Lung microvascular endothelial cell (primary cell): ENCODE results near the gene RAB23. TPM values are rescaled to one million over a fixed set of nuclear protein-coding genes. Genes with fewer than 3 reads are reported as not detected.
"Not testable (repeated sequence)": the region's sequence is repeated elsewhere in the genome, so short reads cannot be mapped to it uniquely, and the experiment has no call there.

Source experiments
- DNase-seq, 2 donors: peaks; one replicate each; pipeline versions ENCODE4 v3.0.0 to v3.0.0-alpha.2; 2010; ENCODE audit warnings: low read depth in 2 of 2
- total RNA-seq: library from RNA; depleted of rRNA; stranded (reverse); fragments of >200 nt; gene quantifications from 2 replicates; pipeline ENCODE4 v1.2.1, GENCODE V29; 2014

The RAB23 gene
- total RNA-seq, 1 donor from 2014 or later: 3.6 TPM

DNA sequence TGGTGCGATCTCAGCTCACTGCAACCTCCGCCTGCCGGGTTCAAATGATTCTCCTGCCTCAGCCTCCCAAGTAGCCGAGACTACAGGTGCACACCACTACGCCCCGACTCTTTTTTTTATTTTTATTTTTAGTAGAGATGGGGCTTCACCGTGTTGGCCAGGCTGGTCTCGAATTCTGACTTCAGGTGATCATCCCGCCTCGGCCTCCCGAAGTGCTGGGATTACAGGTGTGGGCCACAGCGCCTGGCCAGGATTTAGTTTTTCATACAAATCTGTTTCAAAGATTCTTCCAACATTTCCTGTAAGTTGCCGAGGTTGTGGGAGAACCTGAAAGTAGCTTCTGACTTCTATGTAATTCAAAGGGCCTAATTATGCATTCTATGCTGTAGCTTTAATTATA lies 21.4 kb upstream of the RAB23 start:
- DNase-seq: not testable (repeated sequence)

DNA sequence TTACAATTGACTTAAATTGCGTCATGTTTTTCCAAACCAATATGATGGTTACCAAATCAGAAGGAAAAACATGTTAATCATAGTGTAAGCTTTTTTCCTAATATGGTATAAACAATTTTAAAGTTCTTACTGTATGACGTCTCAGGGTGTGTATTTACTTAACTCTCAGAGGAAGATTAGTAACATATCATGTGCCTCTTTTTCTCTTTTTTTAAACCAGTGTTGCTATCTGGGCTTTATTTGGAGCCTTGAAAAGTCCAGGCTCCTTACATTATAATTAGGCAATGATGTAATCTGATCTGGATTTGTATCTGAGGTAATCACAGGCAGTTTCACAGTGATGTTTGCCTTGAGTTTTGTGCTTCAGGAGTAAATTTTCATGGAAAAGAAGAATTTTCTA lies 20.4 kb upstream of the RAB23 start:
- peak in 1 of 2 donors; percentile 92 for DNase-seq

DNA sequence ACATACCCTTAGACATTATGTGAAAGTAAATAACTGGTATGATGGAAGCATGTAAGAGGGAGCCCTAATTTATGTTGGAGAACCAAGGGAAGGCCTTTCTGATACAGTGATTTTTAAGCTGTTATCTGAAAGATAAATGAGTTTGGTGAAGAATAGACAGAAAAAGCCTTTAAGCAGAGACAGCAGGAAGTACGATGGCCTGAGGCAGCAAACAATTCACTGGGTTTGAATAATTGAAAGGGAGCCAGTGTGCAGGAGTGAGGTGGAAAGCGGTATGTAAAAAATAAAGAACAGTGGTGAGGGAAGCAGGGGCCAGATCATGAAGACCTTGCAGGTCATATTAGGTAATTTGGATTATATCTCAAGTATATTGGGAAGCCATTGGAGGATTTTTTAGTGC lies 4.1 kb upstream of the RAB23 start:
- no peak for DNase-seq

DNA sequence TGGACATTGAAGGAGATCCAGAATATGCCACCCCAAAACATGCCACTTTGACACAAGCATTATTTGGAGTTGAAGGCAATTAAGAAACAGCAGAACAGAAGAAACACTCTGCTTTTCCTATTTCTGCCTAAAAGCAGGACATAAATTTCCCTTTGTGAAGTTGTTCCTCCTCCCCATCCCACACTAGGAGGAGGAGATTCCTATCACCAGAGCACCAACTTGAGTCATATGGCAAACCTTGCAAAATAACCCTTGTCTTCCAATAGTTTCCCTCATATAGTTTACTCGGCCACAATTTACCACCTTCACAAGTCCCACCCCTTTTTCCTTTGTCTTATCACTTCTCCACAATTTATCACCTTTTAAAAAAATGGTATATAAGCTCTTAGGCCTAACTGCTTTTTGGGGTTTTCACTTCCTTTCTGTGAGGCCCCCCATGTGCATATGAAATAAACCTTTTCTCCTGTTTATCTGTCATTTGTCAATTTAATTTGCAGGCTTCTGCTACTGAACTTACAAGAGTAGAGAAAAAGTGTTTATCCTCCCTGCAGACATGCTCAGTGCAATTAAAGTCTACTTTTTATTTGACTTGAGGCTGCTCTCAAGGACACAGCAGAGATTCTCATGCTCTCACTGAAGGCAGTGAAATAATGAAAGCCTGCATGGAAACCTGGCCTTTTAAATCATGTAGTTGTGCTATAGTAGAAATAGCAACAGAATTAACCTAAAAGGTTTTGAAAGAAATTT lies 2.8 kb upstream of the RAB23 start:
- no peak for DNase-seq

DNA sequence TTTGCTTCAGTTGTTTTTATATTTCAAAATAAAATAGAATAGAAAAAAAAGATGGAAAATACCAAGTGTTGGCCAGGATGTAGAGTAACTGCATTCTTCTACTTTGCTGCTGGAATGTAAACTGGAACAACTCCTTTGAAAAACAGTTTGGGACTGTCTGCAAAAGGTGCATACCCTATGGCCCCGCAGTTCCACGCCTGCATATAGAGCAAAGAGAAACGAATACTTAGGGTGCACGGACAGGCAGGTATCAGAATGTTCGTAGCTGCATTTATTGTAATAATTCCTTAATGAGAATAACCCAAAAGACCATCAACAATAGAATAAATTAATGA lies 603 bp upstream of the RAB23 start:
- peak in 1 of 2 donors; percentile 3 for DNase-seq

DNA sequence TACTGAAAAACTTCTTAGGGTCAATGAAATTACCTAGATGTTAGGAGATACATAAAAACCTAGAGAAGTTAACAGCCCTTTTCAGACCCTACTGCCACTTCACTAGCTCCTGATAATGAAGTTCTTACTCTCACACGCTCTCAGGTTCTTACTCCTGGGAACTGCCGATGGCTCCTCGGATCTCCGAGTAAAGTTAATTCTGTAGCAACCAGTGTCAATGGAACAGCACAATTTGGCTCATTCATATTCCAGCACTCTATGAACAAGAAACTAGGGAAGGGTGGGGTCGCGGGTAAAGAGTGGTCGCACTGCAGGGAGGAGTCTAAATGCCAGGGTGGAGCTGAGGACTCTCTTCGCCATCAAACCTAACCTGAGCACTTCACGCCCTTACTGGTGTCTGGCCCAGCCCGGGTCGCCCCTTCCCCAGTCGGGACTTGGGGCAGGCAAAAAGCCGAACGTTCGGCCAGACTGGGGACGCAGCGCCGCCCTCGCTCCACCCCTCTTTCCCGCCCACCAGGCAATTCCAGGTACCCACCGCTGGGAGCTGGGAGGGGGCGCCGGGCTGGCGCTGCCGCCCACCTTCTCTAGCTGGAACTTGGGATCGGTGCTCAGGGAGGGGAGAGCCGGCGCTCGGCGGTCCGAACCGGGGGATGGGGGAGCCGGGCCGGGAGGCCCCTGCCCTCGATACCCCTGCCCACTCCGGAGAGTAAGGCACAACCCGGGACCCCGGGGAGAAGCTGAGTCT lies 744 bp downstream of the RAB23 start:
- peak; percentile 60 to 70 for DNase-seq

DNA sequence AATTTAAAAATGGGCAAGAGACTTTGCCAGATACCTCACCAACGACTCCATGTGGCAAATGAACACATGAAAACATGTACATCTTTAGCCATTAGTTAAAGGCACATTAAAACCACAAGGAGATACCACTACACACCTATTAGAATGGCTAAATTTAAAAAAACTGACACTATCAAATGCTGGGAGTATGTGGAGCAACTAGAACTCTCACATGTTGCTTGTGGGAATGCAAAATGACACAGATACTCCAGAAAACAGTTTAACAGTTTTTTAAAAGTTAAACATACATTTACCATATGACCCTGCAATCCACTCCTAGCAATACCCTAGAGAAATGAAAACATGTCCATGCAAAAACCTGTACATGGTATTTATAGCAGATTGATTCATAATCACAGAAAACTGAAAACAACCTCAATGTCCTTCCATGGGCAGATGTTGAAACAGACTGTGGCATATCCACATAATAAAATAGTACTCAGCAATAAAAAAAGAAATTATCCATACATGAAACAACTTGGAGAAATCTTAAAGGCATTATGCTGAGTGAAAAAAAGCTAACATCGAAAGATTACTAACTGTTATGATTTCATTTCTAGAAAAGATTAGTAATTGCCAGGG lies 1.9 kb downstream of the RAB23 start:
- DNase-seq: no peak

DNA sequence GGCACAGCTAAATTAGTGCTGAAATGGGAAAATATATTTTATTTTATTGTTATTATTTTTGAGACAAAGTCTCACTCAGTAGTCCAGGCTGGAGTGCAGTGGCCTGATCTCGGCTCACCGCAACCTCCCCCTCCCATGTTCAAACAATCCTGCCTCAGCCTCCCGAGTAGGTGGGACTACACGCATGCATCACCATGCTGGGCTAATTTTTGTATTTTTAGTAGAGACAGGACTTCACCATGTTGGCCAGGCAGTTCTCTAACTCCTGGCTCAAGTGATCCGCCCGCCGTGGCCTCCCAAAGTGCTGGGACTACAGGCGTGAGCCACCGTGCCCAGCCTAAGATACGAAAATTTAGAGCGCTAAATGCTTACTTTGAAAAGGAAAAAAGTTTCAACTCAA lies 4.8 kb downstream of the RAB23 start:
- DNase-seq: no peak

DNA sequence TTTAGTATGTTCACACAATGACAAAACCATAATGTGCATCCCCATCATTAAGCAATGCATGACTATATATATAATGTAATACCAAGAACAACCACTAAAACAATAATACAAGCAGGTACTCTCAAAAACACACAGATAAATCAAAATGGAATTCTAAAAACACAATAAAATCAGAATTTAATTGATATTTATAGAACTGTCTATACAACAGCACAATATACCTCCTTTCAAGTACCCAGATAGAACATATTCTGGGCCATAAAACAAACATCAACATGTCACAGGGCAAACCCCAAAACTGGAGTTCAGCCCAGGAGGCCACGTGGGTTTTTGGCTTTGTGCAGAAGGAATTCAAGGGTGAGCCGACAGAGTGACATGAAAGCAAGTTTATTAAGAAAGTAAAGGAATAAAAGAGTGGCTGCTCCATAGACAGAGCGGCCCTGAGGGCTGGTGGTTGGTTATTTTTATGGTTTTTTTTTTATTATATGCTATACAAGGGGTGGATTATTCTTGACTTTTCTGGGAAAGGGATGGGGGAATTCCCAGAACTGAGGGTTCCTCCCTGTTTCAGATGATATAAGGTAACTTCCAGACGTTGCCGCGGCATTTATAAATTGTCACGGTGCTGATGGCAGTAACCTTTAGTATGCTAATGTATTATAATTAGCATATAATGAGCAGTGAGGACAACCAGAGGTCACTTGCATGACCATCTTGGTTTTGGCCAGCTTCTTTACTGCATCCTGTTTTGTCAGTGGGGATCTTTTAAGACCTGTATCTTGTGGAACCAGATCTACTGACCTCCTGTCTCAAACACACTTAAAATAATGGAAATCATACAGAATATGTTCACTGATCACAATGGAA lies 5.6 kb downstream of the RAB23 start:
- DNase-seq: no peak

DNA sequence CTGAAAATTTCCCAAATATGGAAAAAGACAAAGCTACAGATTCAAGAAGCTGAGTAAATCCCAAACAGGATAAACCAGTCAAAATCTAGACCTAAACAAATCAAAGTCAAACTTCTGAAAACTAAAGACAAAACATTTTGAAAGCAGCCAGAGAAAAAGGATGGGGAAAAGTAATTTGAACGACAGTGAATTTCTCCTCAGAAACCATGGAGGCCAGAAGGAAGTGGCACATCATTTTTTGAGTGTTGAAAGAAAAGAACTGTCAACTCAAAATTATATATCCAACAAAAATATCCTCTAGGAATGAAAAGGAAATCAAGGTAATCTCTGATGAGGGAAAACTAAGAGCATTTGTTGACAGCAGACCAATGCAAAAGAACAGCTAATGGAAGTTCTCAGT lies 6.8 kb downstream of the RAB23 start:
- DNase-seq: no peak

DNA sequence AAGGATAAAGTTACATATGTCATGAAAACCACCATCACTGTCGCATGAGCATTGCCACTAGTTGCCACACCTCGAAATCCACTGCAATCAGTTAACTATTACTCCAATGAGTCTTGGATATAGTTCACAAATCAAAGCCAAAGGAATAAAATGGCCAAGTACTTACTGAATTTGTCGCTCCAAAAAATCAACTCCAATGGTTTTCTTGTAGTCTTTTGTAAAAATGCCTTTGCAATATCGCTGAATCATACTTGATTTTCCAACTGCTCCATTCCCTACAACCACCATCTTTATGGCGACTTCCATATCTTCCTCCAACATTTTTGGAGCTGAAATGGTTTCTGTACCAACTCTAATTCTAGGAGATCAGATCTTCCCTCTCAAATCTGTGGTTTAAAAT lies 12.0 kb downstream of the RAB23 start:
- DNase-seq: no peak

DNA sequence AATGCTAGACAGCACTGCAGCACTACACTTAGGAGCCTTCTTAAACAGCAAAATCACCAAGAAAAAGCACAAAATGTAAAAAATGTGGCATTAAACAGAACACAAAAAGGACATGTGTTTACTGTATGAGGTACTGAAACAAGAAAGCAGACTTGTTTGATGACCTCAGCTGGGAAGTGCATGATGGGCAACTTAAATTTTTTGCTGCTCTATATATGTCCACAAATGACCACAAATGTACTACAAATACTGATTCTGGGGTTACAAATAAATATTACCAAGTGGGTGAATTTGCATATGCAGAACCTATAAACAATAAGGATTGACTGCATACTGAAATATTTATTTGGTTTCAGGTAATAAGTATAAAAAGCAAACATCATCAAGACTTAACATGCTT lies 13.1 kb downstream of the RAB23 start:
- DNase-seq: no peak

DNA sequence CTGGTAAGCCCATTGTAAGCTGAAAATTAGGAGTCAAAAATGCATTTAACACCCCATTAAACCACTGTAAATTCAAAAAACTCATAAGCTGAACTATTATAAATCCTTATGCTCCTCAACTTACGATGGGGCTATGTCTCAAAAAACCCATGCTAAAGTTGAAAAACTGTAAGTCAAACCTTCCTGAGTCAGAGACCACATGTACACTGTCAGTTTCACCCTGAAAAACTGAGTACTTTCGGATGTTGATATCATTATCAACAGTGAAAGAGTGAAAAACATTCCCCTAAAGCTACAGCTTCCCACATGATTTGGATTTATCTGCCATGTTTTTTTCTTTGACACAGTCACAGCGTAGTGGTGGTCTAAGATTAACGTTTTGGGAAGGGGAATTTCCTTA lies 14.2 kb downstream of the RAB23 start:
- no peak for DNase-seq

DNA sequence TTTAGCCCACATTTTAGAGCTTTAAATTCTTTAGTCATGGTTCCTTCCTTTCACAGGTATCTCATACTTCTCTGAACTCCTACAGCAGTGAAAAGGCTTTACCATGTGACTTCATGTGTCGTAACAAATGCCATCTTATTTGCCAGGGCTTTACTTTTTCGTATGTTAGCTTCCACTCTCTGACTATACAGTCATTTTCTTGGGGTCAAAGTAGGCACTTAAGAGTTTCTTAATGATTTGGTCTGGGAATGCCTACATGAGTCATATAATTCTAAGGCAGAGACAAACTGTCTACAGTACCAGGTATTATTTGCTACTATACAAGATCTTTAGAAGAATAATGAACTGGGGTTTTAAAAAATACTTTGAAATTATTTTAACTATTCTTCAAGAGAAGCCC lies 15.0 kb downstream of the RAB23 start:
- DNase-seq: peak in 1 of 2 donors; percentile 23

DNA sequence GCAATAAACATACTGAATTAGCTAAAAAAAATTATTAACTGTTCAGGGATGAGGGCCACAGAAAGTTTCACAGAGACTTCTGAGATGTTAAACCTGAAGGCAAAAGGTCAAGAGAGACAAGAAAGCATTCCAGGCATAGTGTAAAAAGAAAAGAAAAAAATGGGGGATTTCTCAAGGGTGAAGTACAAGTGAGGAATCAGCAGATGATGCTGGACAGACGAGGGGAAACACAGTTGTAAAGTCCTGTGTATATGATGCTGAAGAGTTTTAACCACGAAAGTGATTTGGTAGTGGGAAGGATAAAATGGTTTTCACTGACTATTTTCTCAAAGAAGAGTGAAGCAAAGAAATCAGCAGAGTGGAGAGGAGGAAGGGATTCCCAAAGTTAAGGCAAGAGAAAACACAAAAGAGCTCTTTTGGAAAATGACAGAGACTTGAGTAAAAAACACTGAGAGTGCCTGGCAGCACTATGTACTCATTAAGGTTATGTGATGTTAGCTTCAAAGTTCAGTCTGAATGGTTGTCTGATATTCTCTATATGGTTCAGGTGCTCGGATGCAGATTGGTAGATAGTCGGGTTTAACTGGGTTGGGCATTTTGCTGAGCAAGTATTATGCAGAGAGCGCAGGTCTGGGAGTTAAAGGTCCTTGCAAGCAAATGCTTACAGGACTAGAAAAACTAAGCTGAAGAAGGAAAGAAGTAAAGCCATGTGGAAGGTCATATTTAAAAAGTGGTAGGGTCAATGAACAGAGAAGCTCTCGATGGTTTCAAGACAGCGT lies 16.4 kb downstream of the RAB23 start:
- DNase-seq: no peak

DNA sequence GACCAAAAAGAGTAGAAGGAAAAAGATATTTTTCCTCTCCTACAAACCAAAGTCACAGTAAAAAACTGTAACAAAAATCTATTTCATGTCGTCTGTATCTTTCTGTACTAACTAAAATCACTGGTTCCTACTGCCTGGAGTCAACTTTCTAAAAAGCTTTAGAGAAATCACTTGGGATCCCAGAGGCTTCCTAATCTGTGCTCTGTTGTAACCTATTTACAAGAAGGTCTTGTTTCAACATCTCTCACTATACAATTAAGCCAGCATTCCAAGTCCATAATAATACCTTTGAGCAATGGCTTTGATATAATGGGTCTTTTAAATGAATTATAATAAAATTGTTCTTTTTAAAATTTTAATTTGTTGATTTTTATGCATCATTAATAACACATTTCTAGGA lies 20.4 kb downstream of the RAB23 start:
- no peak for DNase-seq

DNA sequence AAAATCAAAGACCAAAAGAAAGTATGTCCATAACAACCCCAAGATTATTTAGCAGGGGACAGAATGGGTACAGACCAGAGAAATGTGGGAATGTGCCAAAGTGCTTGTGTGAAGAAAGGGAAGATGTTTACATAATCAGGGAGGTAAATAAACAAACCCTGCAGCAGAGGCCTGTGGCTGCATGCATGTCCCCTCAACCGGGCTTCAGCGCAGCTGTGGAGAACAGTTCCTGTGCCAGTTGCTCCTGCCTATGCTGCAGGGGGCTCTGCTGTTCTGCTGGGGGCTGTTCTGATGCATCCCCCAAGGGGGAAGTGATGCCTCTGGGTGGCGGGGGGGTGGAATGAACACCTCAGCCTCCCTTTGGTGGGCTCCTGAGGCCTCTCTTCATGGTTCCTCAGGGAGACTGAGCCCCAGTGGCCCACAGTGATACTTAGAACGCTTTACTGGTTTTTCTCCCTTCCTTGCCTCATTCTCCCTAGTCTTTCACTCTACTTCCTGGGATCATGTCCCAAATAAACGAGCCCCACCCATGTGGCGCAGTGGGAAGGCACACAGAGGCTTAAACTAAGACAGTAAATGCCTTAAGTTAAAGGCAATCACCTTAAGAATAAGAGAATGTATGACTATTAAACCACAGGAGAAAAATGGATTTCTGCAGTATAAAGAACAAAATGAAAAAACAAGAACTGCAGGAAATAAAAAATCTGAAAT lies 23.0 kb downstream of the RAB23 start:
- no peak for DNase-seq

DNA sequence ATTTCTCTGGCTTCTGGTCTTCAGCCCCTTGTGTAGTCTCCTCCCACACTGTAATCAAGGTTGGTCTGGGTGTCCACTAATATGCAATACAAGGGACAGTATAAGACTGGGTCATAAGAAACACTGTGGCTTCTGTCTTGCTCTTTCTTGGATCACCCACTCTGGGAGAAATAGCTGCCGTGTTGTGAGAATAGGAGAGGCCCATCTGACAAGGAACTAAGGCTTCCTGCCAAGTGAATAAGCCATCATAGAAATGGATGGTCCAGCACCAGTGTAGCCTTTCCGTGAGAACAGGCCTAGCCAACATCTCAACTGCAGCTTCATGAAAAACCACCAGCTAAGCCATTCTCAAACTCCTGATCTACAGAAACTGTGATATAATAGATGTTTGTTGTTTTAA lies 26.6 kb downstream of the RAB23 start:
- DNase-seq: no peak

DNA sequence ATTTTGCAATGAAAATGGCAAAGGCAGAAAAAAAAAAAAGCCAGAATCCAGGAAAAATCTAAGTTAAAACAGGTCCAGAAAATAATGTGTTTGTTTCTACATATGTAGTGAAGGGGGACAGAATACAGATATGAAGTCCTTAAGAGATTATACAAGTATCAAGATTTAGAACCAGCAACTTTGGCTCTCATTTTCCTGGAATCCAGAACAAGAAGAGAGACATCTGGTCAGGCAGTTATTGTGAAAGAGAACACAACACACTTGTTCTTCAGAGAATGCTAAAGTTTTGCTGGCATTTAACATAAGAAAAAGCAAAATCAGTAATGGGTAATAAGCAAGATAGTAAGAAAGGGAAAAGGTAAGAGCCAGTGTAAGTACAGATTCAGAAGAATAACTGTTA lies 28.9 kb downstream of the RAB23 start:
- DNase-seq: no peak

DNA sequence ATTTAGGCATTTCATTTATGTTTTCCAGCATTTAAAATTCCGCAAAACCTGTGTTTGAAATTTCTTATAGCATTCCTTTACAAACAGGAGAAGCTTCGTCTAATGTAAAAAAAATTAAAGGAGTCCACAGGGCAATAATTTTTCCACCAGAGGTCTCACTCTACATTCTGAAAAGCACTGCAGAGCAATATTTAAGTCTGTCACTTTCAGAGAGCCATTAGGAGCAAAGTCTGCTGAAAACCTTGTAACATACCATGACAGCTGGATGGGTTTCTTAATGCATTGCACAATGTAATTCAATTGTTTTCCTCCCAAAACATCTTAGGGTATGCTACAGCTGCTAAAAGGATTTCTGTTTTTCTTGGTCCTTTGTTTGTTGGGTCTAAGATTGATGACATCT lies 32.0 kb downstream of the RAB23 start:
- DNase-seq: peak; percentile 25 to 29

DNA sequence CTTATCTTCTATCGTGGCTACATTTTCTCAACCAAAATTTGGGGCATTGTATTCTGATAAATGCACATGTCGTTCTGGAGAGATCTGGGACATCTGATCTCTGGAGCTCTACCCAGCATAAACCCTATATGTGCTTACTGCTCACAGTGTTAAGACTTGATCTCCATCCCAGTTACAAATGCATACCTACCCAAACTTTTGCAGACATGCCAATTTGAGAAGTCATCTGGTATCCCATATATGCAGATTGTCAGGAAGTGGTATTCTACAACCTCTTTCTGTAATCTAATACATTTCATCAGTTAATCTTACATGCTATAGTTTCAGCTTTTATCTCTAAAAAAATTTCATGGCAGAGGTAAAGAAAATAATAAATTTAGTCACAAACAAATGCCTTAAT lies 38.8 kb downstream of the RAB23 start:
- no peak for DNase-seq
